ENCODE measurements around the gene GRIK1. TPM values are rescaled to one million over a fixed set of nuclear protein-coding genes. Genes with fewer than 3 reads are reported as not detected.

Gene GRIK1
- total RNA-seq, 1 donor from 2014 or later, result not detected

GRCh38 chr21:29696937-29697336 is 242.9 kb downstream of the GRIK1 start:
- no peak for ATAC-seq
- no peak for DNase-seq
- intact Hi-C loops (cut with micrococcal nuclease), result no loop called here

- no peak for ATAC-seq
- DNase-seq, result no peak
- intact Hi-C loops (cut with micrococcal nuclease), result no loop called here
These were observed 247.9 kb downstream of the GRIK1 start for GRCh38 chr21:29691616-29692491.

GRCh38 chr21:29689753-29690152 is 250.0 kb downstream of the GRIK1 start:
- intact Hi-C loops (cut with micrococcal nuclease), result no loop called here
- DNase-seq, result no peak
- ATAC-seq, result no peak

- DNase-seq, result no peak
- no peak for ATAC-seq
These were observed 255.7 kb downstream of the GRIK1 start for GRCh38 chr21:29684106-29684505.

GRCh38 chr21:29682800-29683199 is 257.0 kb downstream of the GRIK1 start:
- ATAC-seq (no peak), DNase-seq (no peak)
- intact Hi-C loops (cut with micrococcal nuclease), result no loop called here

More at GRCh38 chr21:29684106-29684505, 255.7 kb downstream of the GRIK1 start:
- intact Hi-C loops (cut with micrococcal nuclease), result no loop called here

GRCh38 chr21:29680273-29680672 is 259.5 kb downstream of the GRIK1 start:
- DNase-seq (no peak), ATAC-seq (no peak)
- intact Hi-C loops (cut with micrococcal nuclease), result no loop called here

- DNase-seq, result no peak
- intact Hi-C loops (cut with micrococcal nuclease), result no loop called here
- ATAC-seq, result no peak
These were observed 261.2 kb downstream of the GRIK1 start for GRCh38 chr21:29678626-29679025.

- ATAC-seq (no peak), DNase-seq (no peak)
- intact Hi-C loops (cut with micrococcal nuclease), result no loop called here
These were observed 262.5 kb downstream of the GRIK1 start for GRCh38 chr21:29677326-29677725.

GRCh38 chr21:29676395-29676794 is 263.4 kb downstream of the GRIK1 start:
- ATAC-seq, result no peak

GRCh38 chr21:29675451-29675850 is 264.3 kb downstream of the GRIK1 start:
- ATAC-seq (no peak), DNase-seq (no peak)
- intact Hi-C loops (cut with micrococcal nuclease), result no loop called here

More at GRCh38 chr21:29676395-29676794, 263.4 kb downstream of the GRIK1 start:
- no peak for DNase-seq
- intact Hi-C loops (cut with micrococcal nuclease), result no loop called here

- no peak for DNase-seq
- intact Hi-C loops (cut with micrococcal nuclease), result no loop called here
- no peak for ATAC-seq
These were observed 265.5 kb downstream of the GRIK1 start for GRCh38 chr21:29674343-29674742.

- intact Hi-C loops (cut with micrococcal nuclease), result no loop called here
- DNase-seq (no peak), ATAC-seq (no peak)
These were observed 266.6 kb downstream of the GRIK1 start for GRCh38 chr21:29673096-29673610.

- DNase-seq, result no peak
- no peak for ATAC-seq
- intact Hi-C loops (cut with micrococcal nuclease), result no loop called here
These were observed 268.1 kb downstream of the GRIK1 start for GRCh38 chr21:29671728-29672127.

- DNase-seq (no peak), ATAC-seq (no peak)
- intact Hi-C loops (cut with micrococcal nuclease), result no loop called here
These were observed 269.6 kb downstream of the GRIK1 start for GRCh38 chr21:29670228-29670627.

- intact Hi-C loops (cut with micrococcal nuclease), result no loop called here
- ATAC-seq, result no peak
These were observed 270.4 kb downstream of the GRIK1 start for GRCh38 chr21:29669416-29669815.

GRCh38 chr21:29667651-29668050 is 272.1 kb downstream of the GRIK1 start:
- intact Hi-C loops (cut with micrococcal nuclease), result no loop called here
- ATAC-seq (no peak), DNase-seq (no peak)

More at GRCh38 chr21:29669416-29669815, 270.4 kb downstream of the GRIK1 start:
- DNase-seq, result no peak

- DNase-seq (no peak), ATAC-seq (no peak)
- intact Hi-C loops (cut with micrococcal nuclease), result no loop called here
These were observed 275.2 kb downstream of the GRIK1 start for GRCh38 chr21:29664615-29665014.

- ATAC-seq, result no peak
- intact Hi-C loops (cut with micrococcal nuclease), result no loop called here
- no peak for DNase-seq
These were observed 277.9 kb downstream of the GRIK1 start for GRCh38 chr21:29661672-29662442.

- intact Hi-C loops (cut with micrococcal nuclease), result no loop called here
- ATAC-seq, result no peak
- no peak for DNase-seq
These were observed 279.6 kb downstream of the GRIK1 start for GRCh38 chr21:29660047-29660720.

- intact Hi-C loops (cut with micrococcal nuclease), result no loop called here
- ATAC-seq, result no peak
These were observed 280.9 kb downstream of the GRIK1 start for GRCh38 chr21:29658934-29659203.

More at GRCh38 chr21:29658934-29659203, 280.9 kb downstream of the GRIK1 start:
- no peak for DNase-seq

Data from left ventricle myocardium superior (tissue), 1 donor.